ENCODE measurements around the gene SRSF7. TPM values are rescaled to one million over a fixed set of nuclear protein-coding genes. Genes with fewer than 3 reads are reported as not detected.
A peak's percentile ranks its signal among the peaks of the same experiment; 100 is the strongest.

SRSF7 gene
- total and polyA plus RNA-seq, 4 donors = 49.8 to 111 (median 65.2) TPM

DNA sequence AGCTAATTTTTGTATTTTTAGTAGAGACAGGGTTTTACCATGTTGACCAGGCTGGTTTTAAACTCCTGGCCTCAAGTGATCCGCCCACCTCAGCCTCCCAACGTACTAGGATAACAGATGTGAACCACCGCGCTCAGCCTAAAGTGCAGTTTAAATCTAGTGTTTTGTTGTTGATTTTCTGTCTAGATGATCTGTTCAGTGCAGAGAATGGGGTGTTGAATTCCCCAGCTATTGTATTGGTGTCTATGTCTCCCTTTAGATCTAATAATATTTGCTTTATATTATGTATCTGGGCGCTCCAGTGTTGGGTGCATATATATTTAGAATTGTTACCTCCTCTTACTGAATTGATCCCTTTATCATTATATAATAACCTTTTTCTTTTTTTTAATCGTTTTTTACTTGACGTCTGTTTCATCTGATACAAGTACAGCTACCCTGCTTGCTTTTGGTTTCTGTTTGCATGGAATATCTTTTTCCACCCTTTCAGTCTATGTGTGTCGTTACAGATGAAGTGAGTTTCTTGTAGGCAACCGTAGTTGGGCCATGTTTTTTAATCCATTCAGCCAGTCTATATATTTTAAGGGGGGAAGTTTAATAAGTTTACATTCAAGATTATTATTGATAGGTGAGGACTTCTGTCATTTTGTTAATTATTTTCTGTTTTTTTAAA is 50.9 kb downstream of the SRSF7 start:
- Histone ChIP-seq H3K9ac (ENCODE audit: low read depth in 1 of 2, low read length in 2 of 2) (peak overlapping the region in 1 of 2 donors; percentile 47), H3K27ac (ENCODE audit: low read depth in 1 of 2, low read length in 2 of 2) (peak overlapping the region; percentile 7 to 59), H3K27me3 (ENCODE audit: control insufficient read depth in 4 of 4, insufficient read depth in 4 of 4, low read length in 3 of 4) (no peaks in the 10 kb centered on the region), H3K36me3 (ENCODE audit: control insufficient read depth in 4 of 4, insufficient read depth in 3 of 4, low read depth in 1 of 4, low read length in 3 of 4) (peaks cover 0 to 2% (median 1%) of the 10 kb centered on the region in 4 donors), H3K9me3 (ENCODE audit: control insufficient read depth in 4 of 4, low read length in 3 of 4) (no peaks in the 10 kb centered on the region), H3K4me3 (ENCODE audit: low read depth in 1 of 3, low read length in 3 of 3) (no peak overlapping the region), H3K4me1 (ENCODE audit: control insufficient read depth in 4 of 4, insufficient read depth in 4 of 4, low read length in 3 of 4) (peaks cover 0 to 3% (median 2%) of the 10 kb centered on the region in 4 donors)
- no peak for DNase-seq (ENCODE audit: low spot score)
- TF ChIP-seq EGR1 (IDR thresholded peaks at IDR 0.05; ENCODE audit: low read depth in 2 of 2) = no peak
- TF ChIP-seq SP1 (IDR thresholded peaks at IDR 0.05) = no peak
- WGBS = 55% methylated on average over 9 of the region's 9 CpGs

DNA sequence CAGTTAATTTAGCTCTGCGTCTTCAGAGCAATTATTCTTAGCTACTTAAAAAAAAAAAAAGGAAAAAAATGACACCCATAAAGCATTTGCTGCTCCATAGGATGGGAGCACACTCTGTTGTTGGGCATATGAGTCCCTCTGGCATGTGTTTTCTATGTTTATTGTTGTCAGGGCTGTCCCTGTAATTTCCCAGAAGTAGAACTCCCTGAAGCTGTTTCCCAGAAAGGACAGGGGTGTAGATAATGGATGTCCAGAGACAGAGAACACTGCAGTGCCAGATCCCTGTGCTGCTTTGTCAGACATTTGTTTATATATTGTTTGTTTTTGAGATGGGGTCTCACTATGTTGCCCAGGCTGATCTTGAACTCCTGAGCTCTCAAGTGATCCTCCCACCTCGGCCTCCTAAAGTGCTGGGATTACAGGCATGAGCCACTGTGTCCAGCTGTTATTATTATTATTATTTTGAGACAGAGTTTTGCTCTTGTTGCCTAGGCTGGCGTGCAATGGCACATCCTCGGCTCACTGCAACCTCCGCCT is 52.6 kb downstream of the SRSF7 start:
- peaks cover 0 to 4% (median 1%) of the 10 kb centered on the region in 4 donors for H3K36me3 ChIP-seq (ENCODE audit: control insufficient read depth in 4 of 4, insufficient read depth in 3 of 4, low read depth in 1 of 4, low read length in 3 of 4)
- no peak overlapping the region for H3K27ac ChIP-seq (ENCODE audit: low read depth in 1 of 2, low read length in 2 of 2)
- no peak for TF ChIP-seq HNF4A (conservative IDR thresholded peaks at IDR 0.05)
- H3K27me3 ChIP-seq (ENCODE audit: control insufficient read depth in 4 of 4, insufficient read depth in 4 of 4, low read length in 3 of 4) = no peaks in the 10 kb centered on the region
- H3K4me1 ChIP-seq (ENCODE audit: control insufficient read depth in 4 of 4, insufficient read depth in 4 of 4, low read length in 3 of 4) = peaks cover 0 to 3% (median 2%) of the 10 kb centered on the region in 4 donors
- no peak overlapping the region for H3K9ac ChIP-seq (ENCODE audit: low read depth in 1 of 2, low read length in 2 of 2)
- no peaks in the 10 kb centered on the region for H3K9me3 ChIP-seq (ENCODE audit: control insufficient read depth in 4 of 4, low read length in 3 of 4)
- no peak overlapping the region for H3K4me3 ChIP-seq (ENCODE audit: low read depth in 1 of 3, low read length in 3 of 3)
- WGBS = 95% methylated on average over 5 of the region's 5 CpGs
- no peak for DNase-seq (ENCODE audit: low spot score)

DNA sequence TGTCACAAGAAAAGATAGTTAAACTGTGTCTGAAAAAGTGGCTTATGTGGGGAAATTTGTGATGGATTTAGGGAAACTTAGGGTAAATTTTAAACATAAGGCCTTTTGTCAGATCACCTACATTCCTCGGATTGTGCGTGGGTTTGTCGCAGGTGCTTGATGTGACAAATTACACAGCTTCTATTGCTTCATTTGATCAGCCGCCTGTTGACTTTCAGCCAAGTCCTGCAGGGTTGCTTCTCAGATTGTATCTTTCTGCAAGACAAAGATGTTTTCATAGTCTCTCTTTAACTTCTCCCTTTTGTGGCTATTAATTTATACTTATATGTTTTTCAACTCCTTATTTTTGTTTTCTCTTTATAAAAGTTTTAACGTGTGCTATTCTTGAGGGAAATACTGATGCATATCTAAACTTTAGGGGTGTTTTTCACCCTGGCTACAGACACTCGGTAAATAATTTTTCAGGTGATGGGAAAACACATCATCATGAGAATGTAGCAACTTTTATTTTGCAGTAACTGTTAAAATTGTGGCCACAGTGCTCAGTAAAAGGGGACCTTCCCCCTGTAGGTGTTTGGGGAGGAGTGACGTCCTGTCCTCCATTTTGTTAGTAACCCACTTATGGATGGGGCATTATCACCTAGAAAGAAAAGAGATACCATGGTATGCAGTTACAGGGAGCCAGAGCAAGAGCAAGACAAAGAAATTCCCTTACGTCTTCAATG is 53.9 kb downstream of the SRSF7 start:
- 64% methylated on average over 8 of the region's 8 CpGs for WGBS
- no peak for DNase-seq (ENCODE audit: low spot score)
- TF ChIP-seq SP1 (IDR thresholded peaks at IDR 0.05) (no peak), YY1 (IDR thresholded peaks at IDR 0.05) (no peak), HNF4A (conservative IDR thresholded peaks at IDR 0.05) (no peak), FOXA1 (IDR thresholded peaks at IDR 0.05) (no peak), HNF4G (IDR thresholded peaks at IDR 0.05) (no peak), JUND (IDR thresholded peaks at IDR 0.05) (no peak), FOXA2 (IDR thresholded peaks at IDR 0.05) (no peak), TAF1 (conservative IDR thresholded peaks at IDR 0.05) (no peak)
- TF ChIP-seq, protein P1, sequence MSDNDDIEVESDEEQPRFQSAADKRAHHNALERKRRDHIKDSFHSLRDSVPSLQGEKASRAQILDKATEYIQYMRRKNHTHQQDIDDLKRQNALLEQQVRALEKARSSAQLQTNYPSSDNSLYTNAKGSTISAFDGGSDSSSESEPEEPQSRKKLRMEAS (IDR thresholded peaks at IDR 0.05) = no peak
- TF ChIP-seq, protein P2, sequence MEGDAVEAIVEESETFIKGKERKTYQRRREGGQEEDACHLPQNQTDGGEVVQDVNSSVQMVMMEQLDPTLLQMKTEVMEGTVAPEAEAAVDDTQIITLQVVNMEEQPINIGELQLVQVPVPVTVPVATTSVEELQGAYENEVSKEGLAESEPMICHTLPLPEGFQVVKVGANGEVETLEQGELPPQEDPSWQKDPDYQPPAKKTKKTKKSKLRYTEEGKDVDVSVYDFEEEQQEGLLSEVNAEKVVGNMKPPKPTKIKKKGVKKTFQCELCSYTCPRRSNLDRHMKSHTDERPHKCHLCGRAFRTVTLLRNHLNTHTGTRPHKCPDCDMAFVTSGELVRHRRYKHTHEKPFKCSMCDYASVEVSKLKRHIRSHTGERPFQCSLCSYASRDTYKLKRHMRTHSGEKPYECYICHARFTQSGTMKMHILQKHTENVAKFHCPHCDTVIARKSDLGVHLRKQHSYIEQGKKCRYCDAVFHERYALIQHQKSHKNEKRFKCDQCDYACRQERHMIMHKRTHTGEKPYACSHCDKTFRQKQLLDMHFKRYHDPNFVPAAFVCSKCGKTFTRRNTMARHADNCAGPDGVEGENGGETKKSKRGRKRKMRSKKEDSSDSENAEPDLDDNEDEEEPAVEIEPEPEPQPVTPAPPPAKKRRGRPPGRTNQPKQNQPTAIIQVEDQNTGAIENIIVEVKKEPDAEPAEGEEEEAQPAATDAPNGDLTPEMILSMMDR (IDR thresholded peaks at IDR 0.05; ENCODE audit: low read depth, low read length, missing input control) = no peak
- TF ChIP-seq, protein P3, sequence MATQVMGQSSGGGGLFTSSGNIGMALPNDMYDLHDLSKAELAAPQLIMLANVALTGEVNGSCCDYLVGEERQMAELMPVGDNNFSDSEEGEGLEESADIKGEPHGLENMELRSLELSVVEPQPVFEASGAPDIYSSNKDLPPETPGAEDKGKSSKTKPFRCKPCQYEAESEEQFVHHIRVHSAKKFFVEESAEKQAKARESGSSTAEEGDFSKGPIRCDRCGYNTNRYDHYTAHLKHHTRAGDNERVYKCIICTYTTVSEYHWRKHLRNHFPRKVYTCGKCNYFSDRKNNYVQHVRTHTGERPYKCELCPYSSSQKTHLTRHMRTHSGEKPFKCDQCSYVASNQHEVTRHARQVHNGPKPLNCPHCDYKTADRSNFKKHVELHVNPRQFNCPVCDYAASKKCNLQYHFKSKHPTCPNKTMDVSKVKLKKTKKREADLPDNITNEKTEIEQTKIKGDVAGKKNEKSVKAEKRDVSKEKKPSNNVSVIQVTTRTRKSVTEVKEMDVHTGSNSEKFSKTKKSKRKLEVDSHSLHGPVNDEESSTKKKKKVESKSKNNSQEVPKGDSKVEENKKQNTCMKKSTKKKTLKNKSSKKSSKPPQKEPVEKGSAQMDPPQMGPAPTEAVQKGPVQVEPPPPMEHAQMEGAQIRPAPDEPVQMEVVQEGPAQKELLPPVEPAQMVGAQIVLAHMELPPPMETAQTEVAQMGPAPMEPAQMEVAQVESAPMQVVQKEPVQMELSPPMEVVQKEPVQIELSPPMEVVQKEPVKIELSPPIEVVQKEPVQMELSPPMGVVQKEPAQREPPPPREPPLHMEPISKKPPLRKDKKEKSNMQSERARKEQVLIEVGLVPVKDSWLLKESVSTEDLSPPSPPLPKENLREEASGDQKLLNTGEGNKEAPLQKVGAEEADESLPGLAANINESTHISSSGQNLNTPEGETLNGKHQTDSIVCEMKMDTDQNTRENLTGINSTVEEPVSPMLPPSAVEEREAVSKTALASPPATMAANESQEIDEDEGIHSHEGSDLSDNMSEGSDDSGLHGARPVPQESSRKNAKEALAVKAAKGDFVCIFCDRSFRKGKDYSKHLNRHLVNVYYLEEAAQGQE (IDR thresholded peaks at IDR 0.05) = no peak
- TF ChIP-seq, protein P4, sequence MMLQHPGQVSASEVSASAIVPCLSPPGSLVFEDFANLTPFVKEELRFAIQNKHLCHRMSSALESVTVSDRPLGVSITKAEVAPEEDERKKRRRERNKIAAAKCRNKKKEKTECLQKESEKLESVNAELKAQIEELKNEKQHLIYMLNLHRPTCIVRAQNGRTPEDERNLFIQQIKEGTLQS (IDR thresholded peaks at IDR 0.05) = no peak
- Histone ChIP-seq H3K27ac (ENCODE audit: low read depth in 1 of 2, low read length in 2 of 2) (no peak overlapping the region), H3K4me3 (ENCODE audit: low read depth in 1 of 3, low read length in 3 of 3) (no peak overlapping the region), H3K4me1 (ENCODE audit: control insufficient read depth in 4 of 4, insufficient read depth in 4 of 4, low read length in 3 of 4) (peaks cover 0 to 3% (median 2%) of the 10 kb centered on the region in 4 donors), H3K9me3 (ENCODE audit: control insufficient read depth in 4 of 4, low read length in 3 of 4) (no peaks in the 10 kb centered on the region), H3K9ac (ENCODE audit: low read depth in 1 of 2, low read length in 2 of 2) (no peak overlapping the region), H3K27me3 (ENCODE audit: control insufficient read depth in 4 of 4, insufficient read depth in 4 of 4, low read length in 3 of 4) (no peaks in the 10 kb centered on the region), H3K36me3 (ENCODE audit: control insufficient read depth in 4 of 4, insufficient read depth in 3 of 4, low read depth in 1 of 4, low read length in 3 of 4) (peaks cover 0 to 8% (median 1%) of the 10 kb centered on the region in 4 donors)
